Thoracic aorta (tissue), 2 donors: ENCODE results near the gene SOCS3. TPM values are rescaled to one million over a fixed set of nuclear protein-coding genes. Genes with fewer than 3 reads are reported as not detected.
"Not testable (repeated sequence)": the region's sequence is repeated elsewhere in the genome, so short reads cannot be mapped to it uniquely, and the experiment has no call there.

Experiments used
- ATAC-seq: fragments of 150-250 bp; one replicate; pipeline ENCODE4 v1.8.0; 2017; ENCODE audit warnings: low read depth; ENCODE audit not compliant: insufficient number of reproducible peaks, low FRiP score
- DNase-seq: peaks from one replicate; pipeline ENCODE4 v3.0.0-alpha.2; 2020; ENCODE audit warnings: low spot score
- H3K27ac ChIP-seq, 2 donors: fragments of 200-600 bp; sonication (generic); 1 replicate in 1 of 2; 2 replicates in 1 of 2; pipeline ENCODE4 v1.5.1; 2016; ENCODE audit warnings: mild to moderate bottlenecking in 2 of 2, moderate library complexity in 2 of 2
- H3K27me3 ChIP-seq: fragments of 200-600 bp; sonication (generic); replicated peaks from 2 replicates; pipeline ENCODE4 v1.6.0; 2016; ENCODE audit warnings: mild to moderate bottlenecking; ENCODE audit not compliant: insufficient read depth
- H3K36me3 ChIP-seq: fragments of 200-600 bp; sonication (generic); one replicate; pipeline ENCODE4 v1.5.1; 2016
- H3K4me1 ChIP-seq, 2 donors: fragments of 200-600 bp; sonication (generic); 1 replicate in 1 of 2; 2 replicates in 1 of 2; pipeline versions ENCODE4 v1.5.1 to v1.6.0; 2016; ENCODE audit warnings: low read depth in 2 of 2, mild to moderate bottlenecking in 1 of 2; ENCODE audit not compliant: control insufficient read depth in 1 of 2
- H3K4me3 ChIP-seq: fragments of 200-600 bp; sonication (generic); 2 replicates; pipeline ENCODE4 v1.5.1; 2016; ENCODE audit warnings: mild to moderate bottlenecking
- H3K9me3 ChIP-seq: fragments of 200-600 bp; sonication (generic); 2 replicates; pipeline ENCODE4 v1.5.1; 2016
- total RNA-seq, 2 donors: library from RNA; depleted of rRNA; stranded (reverse); fragments of >200 nt; gene quantifications; one replicate each; pipeline versions ENCODE4 v1.1.0 to v1.2.3, GENCODE V29; 2016
- TF ChIP-seq, protein P1 (sequence below): fragments of 200-600 bp; sonication (generic); IDR thresholded peaks from one replicate; pipeline ENCODE4 v1.5.1; 2019; ENCODE audit warnings: antibody characterized with exemption

SOCS3 gene
- total RNA-seq, 2 donors from 2014 or later: 313 to 361 TPM

DNA sequence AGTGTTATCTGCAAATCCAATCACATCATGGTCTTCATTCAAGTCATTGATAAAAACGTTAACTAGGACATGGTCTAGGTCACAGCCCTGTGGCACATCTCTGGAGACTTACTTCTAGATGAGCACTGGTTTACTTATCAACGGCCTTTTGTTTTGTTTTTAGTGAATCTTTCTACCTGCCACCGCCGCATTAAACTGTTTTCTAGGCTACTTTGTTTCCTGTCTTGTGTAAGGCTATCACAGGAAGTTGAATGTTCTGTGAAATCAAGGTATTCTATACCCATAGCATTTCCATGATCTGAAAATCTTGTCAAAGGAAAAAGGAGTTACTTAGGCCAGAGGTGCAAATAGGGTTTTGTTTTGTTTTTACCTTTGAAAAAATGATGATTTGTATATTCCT lies 26.9 kb downstream of the SOCS3 start:
- H3K27ac ChIP-seq: no peak overlapping the region
- no peaks in the 10 kb centered on the region for H3K4me1 ChIP-seq
- ATAC-seq (no peak), DNase-seq (no peak)
- no peak overlapping the region for H3K4me3 ChIP-seq
- no peaks in the 10 kb centered on the region for H3K9me3 ChIP-seq
- no peaks in the 10 kb centered on the region for H3K27me3 ChIP-seq
- H3K36me3 ChIP-seq: no peaks in the 10 kb centered on the region
- TF ChIP-seq, protein P1, sequence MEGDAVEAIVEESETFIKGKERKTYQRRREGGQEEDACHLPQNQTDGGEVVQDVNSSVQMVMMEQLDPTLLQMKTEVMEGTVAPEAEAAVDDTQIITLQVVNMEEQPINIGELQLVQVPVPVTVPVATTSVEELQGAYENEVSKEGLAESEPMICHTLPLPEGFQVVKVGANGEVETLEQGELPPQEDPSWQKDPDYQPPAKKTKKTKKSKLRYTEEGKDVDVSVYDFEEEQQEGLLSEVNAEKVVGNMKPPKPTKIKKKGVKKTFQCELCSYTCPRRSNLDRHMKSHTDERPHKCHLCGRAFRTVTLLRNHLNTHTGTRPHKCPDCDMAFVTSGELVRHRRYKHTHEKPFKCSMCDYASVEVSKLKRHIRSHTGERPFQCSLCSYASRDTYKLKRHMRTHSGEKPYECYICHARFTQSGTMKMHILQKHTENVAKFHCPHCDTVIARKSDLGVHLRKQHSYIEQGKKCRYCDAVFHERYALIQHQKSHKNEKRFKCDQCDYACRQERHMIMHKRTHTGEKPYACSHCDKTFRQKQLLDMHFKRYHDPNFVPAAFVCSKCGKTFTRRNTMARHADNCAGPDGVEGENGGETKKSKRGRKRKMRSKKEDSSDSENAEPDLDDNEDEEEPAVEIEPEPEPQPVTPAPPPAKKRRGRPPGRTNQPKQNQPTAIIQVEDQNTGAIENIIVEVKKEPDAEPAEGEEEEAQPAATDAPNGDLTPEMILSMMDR: no peak

DNA sequence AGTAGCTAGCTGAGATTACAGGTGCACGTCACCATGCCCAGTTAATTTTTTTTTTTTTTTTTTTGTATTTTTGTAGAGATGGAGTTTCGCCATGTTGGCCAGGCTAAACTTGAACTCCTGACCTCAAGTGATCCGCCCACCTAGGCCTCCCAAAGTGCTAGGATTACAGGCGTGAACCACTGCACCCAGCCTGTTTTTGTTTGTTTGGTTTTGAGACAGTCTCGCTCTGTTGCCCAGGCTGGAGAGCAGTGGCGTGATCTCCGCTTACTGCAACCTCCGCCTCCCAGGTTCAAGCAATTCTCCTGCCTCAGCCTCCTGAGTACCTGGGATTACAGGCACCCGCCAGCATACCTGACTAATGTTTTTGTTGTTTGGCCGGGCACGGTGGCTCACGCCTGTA lies 28.5 kb downstream of the SOCS3 start:
- H3K27ac ChIP-seq, H3K9me3 ChIP-seq, H3K27me3 ChIP-seq, H3K36me3 ChIP-seq, H3K4me1 ChIP-seq, H3K4me3 ChIP-seq, DNase-seq, ATAC-seq: not testable (repeated sequence)

DNA sequence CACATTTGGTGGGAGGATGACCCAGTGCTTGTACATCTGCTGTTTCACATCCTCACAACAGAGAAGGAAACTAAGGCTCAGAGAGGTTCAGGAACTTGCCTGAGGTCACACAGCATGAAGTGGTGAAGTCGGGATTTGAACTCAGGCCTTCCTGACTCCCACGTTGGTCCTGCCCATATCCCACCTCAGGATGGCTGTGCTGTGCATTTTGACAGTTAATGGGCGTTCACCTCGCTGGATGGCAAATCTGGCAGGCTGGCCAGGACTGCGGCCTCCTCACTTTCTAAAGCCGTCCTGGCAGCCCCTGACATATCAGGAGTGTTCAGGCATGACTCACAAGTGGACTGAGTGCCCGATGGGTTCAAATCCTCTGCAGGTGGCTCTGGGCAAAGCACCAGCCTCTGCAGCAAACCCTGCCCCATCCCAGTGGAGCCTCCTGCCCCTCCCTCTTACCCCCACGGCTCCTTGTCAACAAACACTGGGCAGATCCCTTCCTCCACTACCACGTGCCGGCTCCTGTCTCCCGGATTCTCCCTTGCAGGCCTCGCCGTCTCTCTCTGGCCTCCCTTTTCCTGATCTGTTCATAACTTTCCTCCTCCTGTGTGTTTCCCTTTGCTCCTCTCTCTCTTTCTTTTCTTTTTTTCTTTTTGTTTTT lies 29.2 kb downstream of the SOCS3 start:
- no peak for DNase-seq
- Histone ChIP-seq H3K4me1 (no peaks in the 10 kb centered on the region), H3K36me3 (no peaks in the 10 kb centered on the region), H3K27ac (no peak overlapping the region), H3K27me3 (no peaks in the 10 kb centered on the region), H3K9me3 (no peaks in the 10 kb centered on the region), H3K4me3 (no peak overlapping the region)
- no peak for ATAC-seq
- TF ChIP-seq, protein P1: no peak

DNA sequence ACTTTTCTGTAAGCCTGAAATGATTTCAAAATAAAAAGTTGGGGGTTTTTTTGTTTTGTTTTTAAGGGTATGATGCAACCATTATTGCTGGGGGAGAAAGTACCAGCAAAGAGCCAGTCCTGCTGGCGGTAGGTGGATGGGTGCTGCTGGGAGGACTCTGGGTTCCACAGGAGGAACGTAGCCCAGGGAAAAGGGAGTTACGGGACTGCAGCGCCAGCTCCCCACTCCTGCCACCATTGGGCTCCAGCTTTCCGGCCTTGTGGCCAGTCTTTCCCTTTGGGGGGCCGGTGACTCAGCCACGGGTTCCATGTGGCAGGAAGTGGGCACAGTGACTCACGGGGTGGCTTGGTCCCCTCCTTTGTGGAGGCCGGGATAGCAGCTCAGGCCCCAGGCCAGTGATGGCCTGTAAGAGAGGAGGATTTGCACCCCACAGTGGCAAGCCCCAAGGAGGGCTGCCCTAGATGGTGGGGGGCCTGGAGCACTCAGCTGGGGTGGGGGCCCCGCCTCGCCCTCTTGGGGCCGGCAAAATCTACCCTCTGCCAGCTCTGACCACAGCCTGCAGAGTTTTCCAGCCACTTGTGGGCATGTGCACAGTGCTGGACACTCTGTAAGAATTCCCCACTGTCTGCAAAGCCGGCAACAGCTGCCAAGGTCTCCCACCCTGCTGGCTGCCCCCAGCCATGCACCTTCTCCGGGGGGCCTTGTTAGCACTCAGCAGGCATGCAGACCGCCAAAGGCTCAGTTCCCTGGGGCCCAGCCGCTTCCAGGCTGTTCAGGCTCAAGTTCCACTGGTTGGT lies 30.4 kb downstream of the SOCS3 start:
- peak overlapping the region in 1 of 2 donors; percentile 21 for H3K27ac ChIP-seq
- H3K27me3 ChIP-seq: no peaks in the 10 kb centered on the region
- TF ChIP-seq, protein P1: no peak
- ATAC-seq (no peak), DNase-seq (no peak)
- no peaks in the 10 kb centered on the region for H3K36me3 ChIP-seq
- no peak overlapping the region for H3K4me3 ChIP-seq
- H3K4me1 ChIP-seq: peaks cover 6 to 7% of the 10 kb centered on the region in 2 donors
- no peaks in the 10 kb centered on the region for H3K9me3 ChIP-seq

DNA sequence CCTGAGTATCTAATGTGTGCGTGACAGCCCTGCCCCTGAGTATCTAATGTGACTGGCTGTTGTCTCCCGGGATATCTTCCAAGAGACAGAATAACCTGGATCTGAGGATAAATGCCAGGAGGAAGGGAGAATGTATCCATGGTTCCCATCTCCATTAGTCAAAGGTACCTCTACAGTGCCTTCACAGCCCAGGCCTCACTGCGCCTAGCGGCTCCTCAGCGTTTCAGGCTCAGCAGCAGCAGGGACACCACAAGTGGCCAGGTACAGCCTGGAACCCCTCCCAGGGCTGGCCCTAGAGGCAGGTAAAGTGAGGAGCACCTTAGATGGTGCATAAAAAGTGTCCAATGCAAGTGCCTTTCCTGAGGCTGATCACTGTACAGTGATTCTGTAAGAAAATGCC lies 32.0 kb downstream of the SOCS3 start:
- Histone ChIP-seq H3K27me3 (no peaks in the 10 kb centered on the region), H3K9me3 (no peaks in the 10 kb centered on the region), H3K27ac (no peak overlapping the region), H3K36me3 (no peaks in the 10 kb centered on the region), H3K4me1 (peaks cover 6 to 15% of the 10 kb centered on the region in 2 donors), H3K4me3 (no peak overlapping the region)
- ATAC-seq (no peak), DNase-seq (no peak)
- TF ChIP-seq, protein P1: no peak
